OCI-M1 (cell line): ENCODE measurements around the gene ACSL6.

Source experiments
- DNase-seq: peaks from one replicate; lab custom pipeline; 2025; lab: John Stamatoyannopoulos, UW

Gene ACSL6

GRCh38 chr5:131999441-132000240 is 11.8 kb downstream of the ACSL6 start:
- DNase-seq = no peak

GRCh38 chr5:131999041-131999440 is 12.4 kb downstream of the ACSL6 start:
- DNase-seq = no peak

- no peak for DNase-seq
Observed at GRCh38 chr5:131998431-131999040, 12.9 kb downstream of the ACSL6 start.

- DNase-seq = no peak
Observed at GRCh38 chr5:131997727-131998117, 13.7 kb downstream of the ACSL6 start.

- no peak for DNase-seq
Observed at GRCh38 chr5:131997026-131997726, 14.3 kb downstream of the ACSL6 start.

GRCh38 chr5:131996210-131997025 is 15.0 kb downstream of the ACSL6 start:
- DNase-seq = peak; percentile 90

GRCh38 chr5:131994533-131995226 is 16.8 kb downstream of the ACSL6 start:
- peak; percentile 92 for DNase-seq

- no peak for DNase-seq
Observed at GRCh38 chr5:131994090-131994489, 17.4 kb downstream of the ACSL6 start.

GRCh38 chr5:131993676-131994075 is 17.8 kb downstream of the ACSL6 start:
- DNase-seq = no peak

- no peak for DNase-seq
Observed at GRCh38 chr5:131992370-131992769, 19.1 kb downstream of the ACSL6 start.

GRCh38 chr5:131991593-131992324 is 19.7 kb downstream of the ACSL6 start:
- no peak for DNase-seq

- DNase-seq = no peak
Observed at GRCh38 chr5:131990716-131991115, 20.7 kb downstream of the ACSL6 start.

GRCh38 chr5:131988601-131989000 is 22.9 kb downstream of the ACSL6 start:
- no peak for DNase-seq

- DNase-seq = no peak
Observed at GRCh38 chr5:131987251-131987650, 24.2 kb downstream of the ACSL6 start.

- no peak for DNase-seq
Observed at GRCh38 chr5:131986161-131986912, 25.1 kb downstream of the ACSL6 start.

- no peak for DNase-seq
Observed at GRCh38 chr5:131984956-131985665, 26.3 kb downstream of the ACSL6 start.

- DNase-seq = no peak
Observed at GRCh38 chr5:131983244-131983771, 28.1 kb downstream of the ACSL6 start.

GRCh38 chr5:131981516-131981915 is 29.9 kb downstream of the ACSL6 start:
- no peak for DNase-seq

- DNase-seq = no peak
Observed at GRCh38 chr5:131980696-131981095, 30.8 kb downstream of the ACSL6 start.
